K562 (cell line): ENCODE data around the gene TADA1. TPM values are rescaled to one million over a fixed set of nuclear protein-coding genes. Genes with fewer than 3 reads are reported as not detected.

ENCODE experiments used
- EHMT2 ChIP-seq: fragments of 450-650 bp; IDR thresholded peaks from 2 replicates; pipeline ENCODE4 v1.6.1; 2018; ENCODE audit warnings: antibody characterized with exemption
- ERF ChIP-seq: fragments of 450-650 bp; formaldehyde crosslinking; IDR thresholded peaks from 2 replicates; pipeline ENCODE4 v1.4.0; 2020; ENCODE audit warnings: mild to moderate bottlenecking, mixed read lengths
- KAT2B ChIP-seq: IDR thresholded peaks from one replicate; pipeline ENCODE4 v1.6.1; 2012; ENCODE audit warnings: low read depth, mild to moderate bottlenecking, control low read depth, inconsistent platforms, low read length, moderate library complexity
- KDM5B ChIP-seq: fragments of 200-600 bp; sonication (generic); IDR thresholded peaks from 2 replicates; pipeline ENCODE4 v1.6.1; 2012; ENCODE audit warnings: low read depth, mild to moderate bottlenecking, moderate library complexity, low read length, control low read depth, inconsistent platforms; ENCODE audit not compliant: insufficient replicate concordance
- MAFF ChIP-seq: IDR thresholded peaks from 2 replicates; pipeline ENCODE4 v1.6.1; 2012; ENCODE audit warnings: low read length, improper control_type of control experiment
- MEIS2 ChIP-seq: fragments of 450-650 bp; IDR thresholded peaks from 2 replicates; pipeline ENCODE4 v1.6.1; 2014; ENCODE audit warnings: mild to moderate bottlenecking; ENCODE audit not compliant: partially characterized antibody
- MTA3 ChIP-seq: fragments of 450-650 bp; formaldehyde crosslinking; IDR thresholded peaks from 2 replicates; pipeline ENCODE4 v1.6.1; 2017; ENCODE audit warnings: mild to moderate bottlenecking, borderline replicate concordance
- NR1H2 ChIP-seq: sonication (generic); formaldehyde crosslinking; IDR thresholded peaks from 2 replicates; pipeline ENCODE4 v1.4.0; 2020; ENCODE audit warnings: mild to moderate bottlenecking, missing genetic modification reagents
- RAD51 ChIP-seq: fragments of 450-650 bp; IDR thresholded peaks from 2 replicates; pipeline ENCODE4 v1.7.1; 2016; ENCODE audit warnings: low read depth, mild to moderate bottlenecking, borderline replicate concordance
- RFX5 ChIP-seq: IDR thresholded peaks from 2 replicates; pipeline ENCODE4 v1.6.1; 2011; ENCODE audit warnings: low read depth, mild to moderate bottlenecking, improper control_type of control experiment, low read length
- SMARCB1 ChIP-seq: IDR thresholded peaks from 2 replicates; pipeline ENCODE4 v1.6.1; 2011; ENCODE audit warnings: improper control_type of control experiment, low read depth; ENCODE audit not compliant: insufficient read length
- SNRNP70 ChIP-seq: fragments of 200-400 bp; formaldehyde crosslinking; optimal IDR thresholded peaks from 2 replicates; pipeline ENCODE3; 2017; ENCODE audit warnings: low read depth, low read length
- TBL1XR1 ChIP-seq, 2 experiments: IDR thresholded peaks; 2 replicates each; pipeline ENCODE4 v1.6.1; 2012; ENCODE audit warnings: improper control_type of control experiment in 2 of 2, low read length in 2 of 2, mild to moderate bottlenecking in 1 of 2
- TGIF2 ChIP-seq: sonication (generic); formaldehyde crosslinking; IDR thresholded peaks from 2 replicates; pipeline ENCODE4 v1.8.1; 2022; ENCODE audit warnings: mild to moderate bottlenecking, missing genetic modification reagents, moderate library complexity
- ZFP1 ChIP-seq: fragments of 450-650 bp; formaldehyde crosslinking; IDR thresholded peaks from 2 replicates; pipeline ENCODE4 v1.4.0; 2020; ENCODE audit warnings: mild to moderate bottlenecking, mixed read lengths
- ZNF184 ChIP-seq: sonication (generic); formaldehyde crosslinking; IDR thresholded peaks from 2 replicates; pipeline ENCODE4 v1.5.0; 2020; ENCODE audit warnings: missing genetic modification reagents
- ZNF274 ChIP-seq: IDR thresholded peaks from 2 replicates; pipeline ENCODE4 v1.6.1; 2011; ENCODE audit warnings: low read depth, mild to moderate bottlenecking, low read length, moderate library complexity, borderline replicate concordance
- ZNF316 ChIP-seq: fragments of 450-650 bp; IDR thresholded peaks from 2 replicates; pipeline ENCODE4 v1.6.1; 2016
- polyA plus RNA-seq, 8 experiments: library from polyadenylated mRNA; depleted of rRNA in 4 of 8; stranded (reverse) in 5 of 8; unstranded in 3 of 8; fragments of >200 nt; fragmentation: Nextera tagmentation in 2 of 8; fragmentation: Illumina TruSeq in 1 of 8; extraction: Ambion mirVana in 2 of 8; extraction: Trizol in 1 of 8; gene quantifications; 2 replicates each; pipeline versions ENCODE4 v1.2.1 to v1.2.3, GENCODE V29; 2011 to 2014; ENCODE audit warnings: inconsistent platforms in 1 of 8, missing spikeins in 1 of 8
- total RNA-seq, 7 experiments: library from RNA; depleted of rRNA in 6 of 7; stranded (reverse); fragments of >200 nt in 6 of 7; fragmentation: Illumina TruSeq in 2 of 7; extraction: Trizol in 2 of 7; gene quantifications; 2 replicates each; pipeline versions ENCODE4 v1.2.1 to v1.2.3, GENCODE V29; 2011 to 2021; ENCODE audit warnings: low replicate concordance in 1 of 7
- TF ChIP-seq, protein P1 (sequence below), 2 experiments: fragments of 450-650 bp; conservative IDR thresholded peaks; 2 replicates each; pipeline ENCODE4 v1.6.1; 2017; ENCODE audit warnings: mild to moderate bottlenecking in 2 of 2, moderate library complexity in 2 of 2
- TF ChIP-seq, protein P2 (sequence below): sonication (generic); formaldehyde crosslinking; IDR thresholded peaks from 2 replicates; pipeline ENCODE4 v1.8.0; 2022; ENCODE audit warnings: mild to moderate bottlenecking, missing genetic modification reagents
- TF ChIP-seq, protein P3 (sequence below), 2 experiments: IDR thresholded peaks in 1 of 2; conservative IDR thresholded peaks in 1 of 2; 2 replicates each; pipeline ENCODE4 v1.6.1; 2016; ENCODE audit warnings: low read depth in 2 of 2, mild to moderate bottlenecking in 1 of 2, missing compliant biosample characterization in 1 of 2, missing genetic modification characterization in 1 of 2, moderate library complexity in 1 of 2
- TF ChIP-seq, protein P4 (sequence below): sonication (generic); formaldehyde crosslinking; IDR thresholded peaks from 2 replicates; pipeline ENCODE4 v1.8.1; 2023; ENCODE audit warnings: mild to moderate bottlenecking, missing genetic modification reagents, moderate library complexity

Gene TADA1
- total and polyA plus RNA-seq, 9 of the 15 experiments (the other 6 are each of a cell fraction or from before 2014, with no cell fraction given): 15.9 to 76.5 (median 28.7) TPM

DNA sequence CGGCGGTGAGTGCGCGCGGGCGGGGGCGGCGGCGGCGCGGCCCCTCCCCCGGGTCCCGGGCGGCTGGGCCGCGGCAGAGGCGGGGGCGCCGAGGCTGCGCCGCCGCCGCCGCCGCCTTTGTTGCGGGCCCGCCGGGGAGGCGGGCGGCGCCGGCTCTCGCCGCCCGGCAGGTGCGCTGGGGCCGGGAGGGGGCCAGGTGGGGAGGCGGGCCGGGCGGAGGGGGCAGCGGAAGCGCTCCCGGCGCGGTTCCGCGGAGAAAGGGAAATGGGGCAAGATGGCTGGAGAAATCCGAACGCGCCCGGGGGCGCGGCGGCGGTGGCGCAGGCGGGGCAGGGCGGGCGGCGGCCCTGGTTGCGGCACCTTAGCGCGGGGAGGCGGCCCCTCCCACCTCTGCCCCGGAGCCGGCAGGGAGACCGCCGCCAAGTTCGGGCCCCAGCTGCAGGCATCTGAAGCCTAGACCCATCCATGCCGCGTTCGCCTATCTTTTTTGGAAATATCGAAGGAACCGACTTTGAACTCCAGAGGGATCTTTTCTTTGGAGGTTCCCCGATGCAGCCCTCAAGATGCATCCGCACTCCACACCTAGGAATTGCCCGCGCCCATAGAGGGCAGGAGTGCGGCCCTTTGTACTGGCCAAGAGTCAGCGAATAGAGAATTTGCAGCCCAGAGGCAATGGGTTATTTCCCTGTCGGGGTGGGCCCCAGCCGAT, 36.3 kb downstream of the TADA1 start (continued):
- TF ChIP-seq TGIF2 (CRISPR knock-in tag): no peak
- TF ChIP-seq, protein P1, sequence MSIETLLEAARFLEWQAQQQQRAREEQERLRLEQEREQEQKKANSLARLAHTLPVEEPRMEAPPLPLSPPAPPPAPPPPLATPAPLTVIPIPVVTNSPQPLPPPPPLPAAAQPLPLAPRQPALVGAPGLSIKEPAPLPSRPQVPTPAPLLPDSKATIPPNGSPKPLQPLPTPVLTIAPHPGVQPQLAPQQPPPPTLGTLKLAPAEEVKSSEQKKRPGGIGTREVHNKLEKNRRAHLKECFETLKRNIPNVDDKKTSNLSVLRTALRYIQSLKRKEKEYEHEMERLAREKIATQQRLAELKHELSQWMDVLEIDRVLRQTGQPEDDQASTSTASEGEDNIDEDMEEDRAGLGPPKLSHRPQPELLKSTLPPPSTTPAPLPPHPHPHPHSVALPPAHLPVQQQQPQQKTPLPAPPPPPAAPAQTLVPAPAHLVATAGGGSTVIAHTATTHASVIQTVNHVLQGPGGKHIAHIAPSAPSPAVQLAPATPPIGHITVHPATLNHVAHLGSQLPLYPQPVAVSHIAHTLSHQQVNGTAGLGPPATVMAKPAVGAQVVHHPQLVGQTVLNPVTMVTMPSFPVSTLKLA (conservative IDR thresholded peaks at IDR 0.05): no peak
- TF ChIP-seq, protein P2, sequence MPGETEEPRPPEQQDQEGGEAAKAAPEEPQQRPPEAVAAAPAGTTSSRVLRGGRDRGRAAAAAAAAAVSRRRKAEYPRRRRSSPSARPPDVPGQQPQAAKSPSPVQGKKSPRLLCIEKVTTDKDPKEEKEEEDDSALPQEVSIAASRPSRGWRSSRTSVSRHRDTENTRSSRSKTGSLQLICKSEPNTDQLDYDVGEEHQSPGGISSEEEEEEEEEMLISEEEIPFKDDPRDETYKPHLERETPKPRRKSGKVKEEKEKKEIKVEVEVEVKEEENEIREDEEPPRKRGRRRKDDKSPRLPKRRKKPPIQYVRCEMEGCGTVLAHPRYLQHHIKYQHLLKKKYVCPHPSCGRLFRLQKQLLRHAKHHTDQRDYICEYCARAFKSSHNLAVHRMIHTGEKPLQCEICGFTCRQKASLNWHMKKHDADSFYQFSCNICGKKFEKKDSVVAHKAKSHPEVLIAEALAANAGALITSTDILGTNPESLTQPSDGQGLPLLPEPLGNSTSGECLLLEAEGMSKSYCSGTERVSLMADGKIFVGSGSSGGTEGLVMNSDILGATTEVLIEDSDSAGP (CRISPR knock-in tag): no peak
- TF ChIP-seq, protein P3, sequence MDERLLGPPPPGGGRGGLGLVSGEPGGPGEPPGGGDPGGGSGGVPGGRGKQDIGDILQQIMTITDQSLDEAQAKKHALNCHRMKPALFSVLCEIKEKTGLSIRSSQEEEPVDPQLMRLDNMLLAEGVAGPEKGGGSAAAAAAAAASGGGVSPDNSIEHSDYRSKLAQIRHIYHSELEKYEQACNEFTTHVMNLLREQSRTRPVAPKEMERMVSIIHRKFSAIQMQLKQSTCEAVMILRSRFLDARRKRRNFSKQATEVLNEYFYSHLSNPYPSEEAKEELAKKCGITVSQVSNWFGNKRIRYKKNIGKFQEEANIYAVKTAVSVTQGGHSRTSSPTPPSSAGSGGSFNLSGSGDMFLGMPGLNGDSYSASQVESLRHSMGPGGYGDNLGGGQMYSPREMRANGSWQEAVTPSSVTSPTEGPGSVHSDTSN (CRISPR knock-in tag; IDR thresholded peaks at IDR 0.05; ENCODE audit: low read depth): no peak
- TF ChIP-seq, protein P3 (tag; conservative IDR thresholded peaks at IDR 0.05; ENCODE audit: low read depth): no peak
- 0 out of 4 replicates have a peak, but pooled peaks of 1 of the 2 experiments have one; percentile 28 for TF ChIP-seq TBL1XR1 (IDR thresholded peaks at IDR 0.05; ENCODE audit: low read length in 2 of 2)
- no peak for TF ChIP-seq SMARCB1
- TF ChIP-seq RAD51: no peak
- TF ChIP-seq ERF (CRISPR knock-in tag): no peak
- TF ChIP-seq EHMT2: no peak
- TF ChIP-seq ZFP1 (CRISPR knock-in tag): no peak
- TF ChIP-seq MTA3: peak; percentile 56; the same call in 1 of the 2 replicates
- TF ChIP-seq, protein P4, sequence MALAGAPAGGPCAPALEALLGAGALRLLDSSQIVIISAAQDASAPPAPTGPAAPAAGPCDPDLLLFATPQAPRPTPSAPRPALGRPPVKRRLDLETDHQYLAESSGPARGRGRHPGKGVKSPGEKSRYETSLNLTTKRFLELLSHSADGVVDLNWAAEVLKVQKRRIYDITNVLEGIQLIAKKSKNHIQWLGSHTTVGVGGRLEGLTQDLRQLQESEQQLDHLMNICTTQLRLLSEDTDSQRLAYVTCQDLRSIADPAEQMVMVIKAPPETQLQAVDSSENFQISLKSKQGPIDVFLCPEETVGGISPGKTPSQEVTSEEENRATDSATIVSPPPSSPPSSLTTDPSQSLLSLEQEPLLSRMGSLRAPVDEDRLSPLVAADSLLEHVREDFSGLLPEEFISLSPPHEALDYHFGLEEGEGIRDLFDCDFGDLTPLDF: no peak
- no peak for TF ChIP-seq MAFF
- no peak for TF ChIP-seq SNRNP70
- no peak for TF ChIP-seq RFX5
- TF ChIP-seq NR1H2 (CRISPR knock-in tag): no peak
- TF ChIP-seq KAT2B: no peak
- TF ChIP-seq KDM5B: peak; percentile 26
- TF ChIP-seq ZNF274: no peak
- no peak for TF ChIP-seq ZNF316
- no peak for TF ChIP-seq ZNF184
- no peak for TF ChIP-seq MEIS2
